ENCODE data around the gene PDE6D.

PDE6D gene

GRCh38 chr2:231713730-231714638 lies 67.1 kb downstream of the PDE6D start (continued):
- TF ChIP-seq ZNF521 (tag by site-specific recombination; IDR thresholded peaks at IDR 0.05) (no peak), ZXDB (tag by site-specific recombination; IDR thresholded peaks at IDR 0.05) (peak; percentile 68), ZNF660 (tag by site-specific recombination; IDR thresholded peaks at IDR 0.05) (peak; percentile 81), ZNF121 (tag by site-specific recombination; IDR thresholded peaks at IDR 0.05) (0 out of 2 replicates have a peak, but pooled peaks have one; percentile 34), ZNF394 (tag by site-specific recombination; IDR thresholded peaks at IDR 0.05; ENCODE audit: borderline replicate concordance) (peak; percentile 40; the same call in 1 of the 2 replicates), ZBTB8A (tag by site-specific recombination; IDR thresholded peaks at IDR 0.05) (peak; percentile 69), ZNF513 (tag by site-specific recombination; IDR thresholded peaks at IDR 0.05) (peak; percentile 1; the same call in 1 of the 2 replicates), ZNF174 (tag by site-specific recombination; IDR thresholded peaks at IDR 0.05) (no peak), ZNF624 (tag by site-specific recombination; IDR thresholded peaks at IDR 0.05) (no peak), ZNF791 (tag by site-specific recombination; IDR thresholded peaks at IDR 0.05) (no peak), ZNF629 (tag by site-specific recombination; IDR thresholded peaks at IDR 0.05) (peak; percentile 83), SCRT2 (tag by site-specific recombination; IDR thresholded peaks at IDR 0.05) (peak; percentile 56; the same call in 1 of the 2 replicates), ZNF645 (tag by site-specific recombination; IDR thresholded peaks at IDR 0.05) (no peak), ZNF214 (tag by site-specific recombination; IDR thresholded peaks at IDR 0.05; ENCODE audit: borderline replicate concordance) (no peak), ZNF23 (tag by site-specific recombination; IDR thresholded peaks at IDR 0.05; ENCODE audit: borderline replicate concordance) (no peak), ZBTB20 (tag by site-specific recombination; IDR thresholded peaks at IDR 0.05) (peak; percentile 66; the same call in 1 of the 2 replicates), ZNF600 (tag by site-specific recombination; IDR thresholded peaks at IDR 0.05) (peak; percentile 92; the same call in 1 of the 2 replicates), ZNF221 (tag by site-specific recombination; IDR thresholded peaks at IDR 0.05; ENCODE audit: borderline replicate concordance) (no peak), HOXA7 (CRISPR knock-in tag; IDR thresholded peaks at IDR 0.05; ENCODE audit: borderline replicate concordance) (no peak), ZNF10 (tag by site-specific recombination; IDR thresholded peaks at IDR 0.05) (0 out of 2 replicates have a peak, but pooled peaks have one; percentile 14), GLIS1 (tag by site-specific recombination; IDR thresholded peaks at IDR 0.05) (peak; percentile 97), SP7 (tag by site-specific recombination; IDR thresholded peaks at IDR 0.05) (peak; percentile 45; the same call in 1 of the 2 replicates), INSM2 (tag by site-specific recombination; IDR thresholded peaks at IDR 0.05) (no peak; the same call in none of the 2 replicates), SALL2 (tag by site-specific recombination; IDR thresholded peaks at IDR 0.05; ENCODE audit: borderline replicate concordance) (no peak), ZNF544 (tag by site-specific recombination; IDR thresholded peaks at IDR 0.05) (no peak), ZNF560 (tag by site-specific recombination; IDR thresholded peaks at IDR 0.05; ENCODE audit: borderline replicate concordance) (no peak)
- TF ChIP-seq, protein P1, sequence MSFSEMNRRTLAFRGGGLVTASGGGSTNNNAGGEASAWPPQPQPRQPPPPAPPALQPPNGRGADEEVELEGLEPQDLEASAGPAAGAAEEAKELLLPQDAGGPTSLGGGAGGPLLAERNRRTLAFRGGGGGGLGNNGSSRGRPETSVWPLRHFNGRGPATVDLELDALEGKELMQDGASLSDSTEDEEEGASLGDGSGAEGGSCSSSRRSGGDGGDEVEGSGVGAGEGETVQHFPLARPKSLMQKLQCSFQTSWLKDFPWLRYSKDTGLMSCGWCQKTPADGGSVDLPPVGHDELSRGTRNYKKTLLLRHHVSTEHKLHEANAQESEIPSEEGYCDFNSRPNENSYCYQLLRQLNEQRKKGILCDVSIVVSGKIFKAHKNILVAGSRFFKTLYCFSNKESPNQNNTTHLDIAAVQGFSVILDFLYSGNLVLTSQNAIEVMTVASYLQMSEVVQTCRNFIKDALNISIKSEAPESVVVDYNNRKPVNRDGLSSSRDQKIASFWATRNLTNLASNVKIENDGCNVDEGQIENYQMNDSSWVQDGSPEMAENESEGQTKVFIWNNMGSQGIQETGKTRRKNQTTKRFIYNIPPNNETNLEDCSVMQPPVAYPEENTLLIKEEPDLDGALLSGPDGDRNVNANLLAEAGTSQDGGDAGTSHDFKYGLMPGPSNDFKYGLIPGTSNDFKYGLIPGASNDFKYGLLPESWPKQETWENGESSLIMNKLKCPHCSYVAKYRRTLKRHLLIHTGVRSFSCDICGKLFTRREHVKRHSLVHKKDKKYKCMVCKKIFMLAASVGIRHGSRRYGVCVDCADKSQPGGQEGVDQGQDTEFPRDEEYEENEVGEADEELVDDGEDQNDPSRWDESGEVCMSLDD (tag by site-specific recombination; IDR thresholded peaks at IDR 0.05): peak; percentile 72; the same call in 1 of the 2 replicates
- TF ChIP-seq, protein P2, sequence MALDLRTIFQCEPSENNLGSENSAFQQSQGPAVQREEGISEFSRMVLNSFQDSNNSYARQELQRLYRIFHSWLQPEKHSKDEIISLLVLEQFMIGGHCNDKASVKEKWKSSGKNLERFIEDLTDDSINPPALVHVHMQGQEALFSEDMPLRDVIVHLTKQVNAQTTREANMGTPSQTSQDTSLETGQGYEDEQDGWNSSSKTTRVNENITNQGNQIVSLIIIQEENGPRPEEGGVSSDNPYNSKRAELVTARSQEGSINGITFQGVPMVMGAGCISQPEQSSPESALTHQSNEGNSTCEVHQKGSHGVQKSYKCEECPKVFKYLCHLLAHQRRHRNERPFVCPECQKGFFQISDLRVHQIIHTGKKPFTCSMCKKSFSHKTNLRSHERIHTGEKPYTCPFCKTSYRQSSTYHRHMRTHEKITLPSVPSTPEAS (tag by site-specific recombination; IDR thresholded peaks at IDR 0.05): no peak
- TF ChIP-seq, protein P3, sequence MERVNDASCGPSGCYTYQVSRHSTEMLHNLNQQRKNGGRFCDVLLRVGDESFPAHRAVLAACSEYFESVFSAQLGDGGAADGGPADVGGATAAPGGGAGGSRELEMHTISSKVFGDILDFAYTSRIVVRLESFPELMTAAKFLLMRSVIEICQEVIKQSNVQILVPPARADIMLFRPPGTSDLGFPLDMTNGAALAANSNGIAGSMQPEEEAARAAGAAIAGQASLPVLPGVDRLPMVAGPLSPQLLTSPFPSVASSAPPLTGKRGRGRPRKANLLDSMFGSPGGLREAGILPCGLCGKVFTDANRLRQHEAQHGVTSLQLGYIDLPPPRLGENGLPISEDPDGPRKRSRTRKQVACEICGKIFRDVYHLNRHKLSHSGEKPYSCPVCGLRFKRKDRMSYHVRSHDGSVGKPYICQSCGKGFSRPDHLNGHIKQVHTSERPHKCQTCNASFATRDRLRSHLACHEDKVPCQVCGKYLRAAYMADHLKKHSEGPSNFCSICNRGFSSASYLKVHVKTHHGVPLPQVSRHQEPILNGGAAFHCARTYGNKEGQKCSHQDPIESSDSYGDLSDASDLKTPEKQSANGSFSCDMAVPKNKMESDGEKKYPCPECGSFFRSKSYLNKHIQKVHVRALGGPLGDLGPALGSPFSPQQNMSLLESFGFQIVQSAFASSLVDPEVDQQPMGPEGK (tag by site-specific recombination; IDR thresholded peaks at IDR 0.05): peak; percentile 99

Measured in HEK293 (cell line).